OCI-LY7 (cell line): ENCODE measurements around the gene FRAT1. TPM values are rescaled to one million over a fixed set of nuclear protein-coding genes. Genes with fewer than 3 reads are reported as not detected.

Experiments used
- BruUV-seq: library from RNA; stranded (reverse); fragments of 400-500 nt; replicated peaks from 2 replicates; lab custom pipeline; 2021; lab: Mats Ljungman, UMichigan
- CTCF ChIA-PET: fragments of 300-600 bp; sonication (Branson Sonifier 250); formaldehyde crosslinking; loops from one replicate; lab custom pipeline; 2022; ENCODE audit warnings: antibody characterized with exemption; ENCODE audit not compliant: unreplicated experiment; lab: Charles Lee
- POLR2A ChIA-PET: fragments of 300-600 bp; sonication (Branson Sonifier 250); formaldehyde crosslinking; loops from one replicate; lab custom pipeline; 2022; ENCODE audit warnings: antibody characterized with exemption; lab: Charles Lee
- DNase-seq: peaks from one replicate; pipeline ENCODE4 v3.0.0-alpha.2; 2015; ENCODE audit warnings: low spot score
- H2AFZ ChIP-seq: fragments of 200-600 bp; sonication (generic), shearing (Covaris generic); 2 replicates; pipeline ENCODE4 v1.6.1; 2014; ENCODE audit warnings: mild to moderate bottlenecking, antibody characterized with exemption, low read length, moderate library complexity
- H3K27ac ChIP-seq: fragments of 200-600 bp; sonication (generic); 2 replicates; pipeline ENCODE4 v1.5.1; 2014; ENCODE audit warnings: mixed run types, low read depth, mild to moderate bottlenecking, moderate library complexity, low read length, inconsistent platforms; ENCODE audit not compliant: poor library complexity, severe bottlenecking
- H3K36me3 ChIP-seq: fragments of 200-600 bp; sonication (generic); 2 replicates; pipeline ENCODE4 v1.6.1; 2014; ENCODE audit warnings: mild to moderate bottlenecking, antibody characterized with exemption, low read length, moderate library complexity, mixed read lengths; ENCODE audit not compliant: insufficient read depth
- H3K4me1 ChIP-seq: fragments of 200-600 bp; sonication (generic); 2 replicates; pipeline ENCODE4 v1.5.1; 2014; ENCODE audit warnings: mild to moderate bottlenecking, low read length; ENCODE audit not compliant: insufficient read depth, poor library complexity, severe bottlenecking
- H3K4me2 ChIP-seq: fragments of 200-600 bp; sonication (generic); 2 replicates; pipeline ENCODE4 v1.6.1; 2014; ENCODE audit warnings: mild to moderate bottlenecking, low read length
- H3K4me3 ChIP-seq: fragments of 200-600 bp; sonication (generic); 2 replicates; pipeline ENCODE4 v1.5.1; 2014; ENCODE audit warnings: mild to moderate bottlenecking, low read depth, low read length; ENCODE audit not compliant: poor library complexity, severe bottlenecking
- H3K79me2 ChIP-seq: fragments of 200-600 bp; sonication (generic); 2 replicates; pipeline ENCODE4 v1.6.1; 2016; ENCODE audit warnings: low read depth, mild to moderate bottlenecking, low read length, moderate library complexity, mixed read lengths; ENCODE audit not compliant: insufficient read depth
- H3K9me2 ChIP-seq: fragments of 200-600 bp; sonication (generic); 2 replicates; pipeline ENCODE4 v1.6.1; 2016; ENCODE audit warnings: mild to moderate bottlenecking, low read length, mixed read lengths; ENCODE audit not compliant: insufficient read depth
- H3K9me3 ChIP-seq: fragments of 200-600 bp; sonication (generic); 2 replicates; pipeline ENCODE4 v1.6.1; 2014; ENCODE audit warnings: mild to moderate bottlenecking, mixed run types, low read length, mixed read lengths
- H4K20me1 ChIP-seq: fragments of 200-600 bp; sonication (generic); 2 replicates; pipeline ENCODE4 v1.6.1; 2014; ENCODE audit warnings: mild to moderate bottlenecking, antibody characterized with exemption, low read length, moderate library complexity, mixed read lengths; ENCODE audit not compliant: insufficient read depth
- CTCF ChIP-seq: fragments of 200-600 bp; sonication (generic); conservative IDR thresholded peaks from 2 replicates; pipeline ENCODE4 v1.5.1; 2014; ENCODE audit warnings: mild to moderate bottlenecking, antibody characterized with exemption, low read length, moderate library complexity, mixed read lengths
- EZH2phosphoT487 ChIP-seq: fragments of 200-600 bp; sonication (generic); IDR thresholded peaks from 2 replicates; pipeline ENCODE4 v1.6.1; 2018; ENCODE audit warnings: low read depth, borderline replicate concordance, mild to moderate bottlenecking, mixed run types, antibody characterized with exemption, low read length, moderate library complexity, mixed read lengths
- intact Hi-C: fragments of 100-400 bp; cut with micrococcal nuclease; formaldehyde crosslinking; loops from one replicate; pipeline ENCODE4 v1.10.0; 2022; ENCODE audit not compliant: unreplicated experiment
- total RNA-seq, 2 experiments: library from RNA; depleted of rRNA in 1 of 2; stranded (reverse); fragments of >200 nt in 1 of 2; shearing (Covaris generic) in 1 of 2; gene quantifications; 2 replicates each; pipeline ENCODE4 v1.2.3, GENCODE V29; 2014 to 2022

FRAT1 gene
- total RNA-seq, 2 experiments from 2014 or later = 7.0 to 12.2 TPM

DNA sequence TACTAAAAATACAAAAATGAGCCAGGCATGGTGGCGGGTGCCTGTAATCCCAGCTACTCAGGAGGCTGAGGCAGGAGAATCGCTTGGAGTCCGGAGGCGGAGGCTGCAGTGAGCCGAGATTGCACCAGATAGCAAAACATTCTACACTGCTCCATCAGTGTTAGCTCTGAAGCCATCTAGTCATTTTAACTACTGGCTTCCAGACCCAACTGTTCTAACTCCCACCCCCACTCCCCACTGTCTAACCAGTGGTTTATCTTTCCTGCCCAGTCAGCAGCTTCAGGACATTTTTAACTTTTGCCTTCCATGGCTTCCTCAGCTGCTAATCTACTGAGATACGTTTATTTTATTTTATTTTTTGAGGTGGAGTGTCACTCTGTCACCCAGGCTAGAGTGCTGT is 6.2 kb upstream of the FRAT1 start:
- POLR2A ChIA-PET = interaction anchor here (0.6 kb wide), 1 partner anchor 10 kb away, joined by 3 read pairs; no protein-coding TSS in a partner anchor
- TF ChIP-seq EZH2phosphoT487 = no peak
- TF ChIP-seq CTCF = no peak
- H3K4me1 ChIP-seq = no peaks in the 10 kb centered on the region
- no peaks in the 10 kb centered on the region for H3K9me2 ChIP-seq
- H2AFZ ChIP-seq = no peak overlapping the region
- no peak for DNase-seq
- no peaks in the 10 kb centered on the region for H3K79me2 ChIP-seq
- no peak overlapping the region for H3K4me3 ChIP-seq
- CTCF ChIA-PET = interaction anchor here (0.6 kb wide), 1 partner anchor 11 kb away, joined by 5 read pairs; no protein-coding TSS in a partner anchor
- H3K36me3 ChIP-seq = no peaks in the 10 kb centered on the region
- no peak overlapping the region for H3K27ac ChIP-seq
- H3K4me2 ChIP-seq = no peak overlapping the region
- H3K9me3 ChIP-seq = no peaks in the 10 kb centered on the region
- H4K20me1 ChIP-seq = no peaks in the 10 kb centered on the region
- intact Hi-C loops = no loop called here
- no TSS peak for BruUV-seq

DNA sequence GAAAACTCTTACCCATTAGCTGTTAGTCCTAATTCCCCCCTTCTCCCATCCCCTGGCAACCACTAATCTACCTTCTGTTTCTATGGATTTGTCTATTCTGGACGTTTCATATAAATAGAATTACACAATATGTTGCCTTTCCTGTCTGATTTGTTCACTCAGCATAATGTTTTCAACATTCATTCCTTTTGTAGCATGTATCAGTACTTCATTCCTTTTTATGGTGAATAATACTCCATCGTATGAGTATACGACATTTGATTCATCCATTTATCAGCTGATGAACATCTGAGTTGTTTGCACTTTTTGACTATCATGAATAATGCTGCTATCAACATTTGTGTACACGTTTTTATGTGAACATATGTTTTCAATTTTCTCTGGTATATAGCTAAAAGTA is 4.4 kb upstream of the FRAT1 start:
- Histone ChIP-seq H3K4me3 (no peak overlapping the region), H3K4me2 (no peak overlapping the region), H3K27ac (no peak overlapping the region), H4K20me1 (no peaks in the 10 kb centered on the region), H3K4me1 (peaks cover under 1% of the 10 kb centered on the region), H3K36me3 (no peaks in the 10 kb centered on the region), H2AFZ (no peak overlapping the region), H3K9me3 (no peaks in the 10 kb centered on the region), H3K9me2 (no peaks in the 10 kb centered on the region), H3K79me2 (no peaks in the 10 kb centered on the region)
- DNase-seq = no peak
- intact Hi-C loops = no loop called here
- ChIA-PET CTCF (no interaction called here), POLR2A (no interaction called here)
- BruUV-seq = no TSS peak
- TF ChIP-seq EZH2phosphoT487 = no peak
- TF ChIP-seq CTCF = no peak

GRCh38 chr10:97319671-97320479 is 804 bp downstream of the FRAT1 start:
- Histone ChIP-seq H3K27ac (no peak overlapping the region), H3K9me3 (no peaks in the 10 kb centered on the region), H3K4me2 (peak overlapping the region; percentile 91), H2AFZ (peak overlapping the region; percentile 27; the same call in 1 of the 2 replicates), H3K4me3 (peak overlapping the region; percentile 95), H4K20me1 (no peaks in the 10 kb centered on the region), H3K9me2 (no peaks in the 10 kb centered on the region), H3K4me1 (peaks cover 14% of the 10 kb centered on the region), H3K36me3 (no peaks in the 10 kb centered on the region), H3K79me2 (no peaks in the 10 kb centered on the region)
- ChIA-PET CTCF (interaction anchor here (0.7 to 1.3 kb wide), 2 partner anchors 38 to 41 kb away, joined by 3 to 5 read pairs; no protein-coding TSS in a partner anchor), POLR2A (interaction anchor here (1.6 to 2.9 kb wide), 3 partner anchors 10 to 27 kb away, joined by 4 to 21 read pairs (median 9); partner anchors contain the start of gene ARHGAP19)
- peak; percentile 72 for DNase-seq
- peak; percentile 54 for TF ChIP-seq CTCF
- TF ChIP-seq EZH2phosphoT487 = no peak
- intact Hi-C loops = loop anchor here (1.0 to 2.0 kb wide), 2 partner anchors 28 to 41 kb away; partner anchors contain the start of gene ARHGAP19
- BruUV-seq = no TSS peak
